RPMI8226 (cell line): ENCODE data around the gene EQTN.

Source experiments
- DNase-seq: peaks from one replicate; pipeline ENCODE4 v3.0.0-alpha.2; 2015

The EQTN gene

GRCh38 chr9:27292659-27293405, 4.1 kb downstream of the EQTN start:
- no peak for DNase-seq

GRCh38 chr9:27291292-27291691, 5.7 kb downstream of the EQTN start:
- DNase-seq: no peak

GRCh38 chr9:27282269-27282668, 14.7 kb downstream of the EQTN start:
- DNase-seq: no peak

- DNase-seq: no peak
Observed at GRCh38 chr9:27280860-27281259, 16.1 kb downstream of the EQTN start.

GRCh38 chr9:27280249-27280648, 16.7 kb downstream of the EQTN start:
- no peak for DNase-seq

- no peak for DNase-seq
Observed at GRCh38 chr9:27279611-27280010, 17.3 kb downstream of the EQTN start.

GRCh38 chr9:27278374-27278773, 18.6 kb downstream of the EQTN start:
- no peak for DNase-seq

GRCh38 chr9:27276193-27277030, 20.5 kb downstream of the EQTN start:
- DNase-seq: peak; percentile 59

- no peak for DNase-seq
Observed at GRCh38 chr9:27273186-27273585, 23.8 kb downstream of the EQTN start.

- no peak for DNase-seq
Observed at GRCh38 chr9:27272103-27272502, 24.8 kb downstream of the EQTN start.

GRCh38 chr9:27261517-27262211, 35.3 kb downstream of the EQTN start:
- no peak for DNase-seq

GRCh38 chr9:27260789-27261516, 36.0 kb downstream of the EQTN start:
- DNase-seq: no peak

- DNase-seq: no peak
Observed at GRCh38 chr9:27258662-27259061, 38.3 kb downstream of the EQTN start.

GRCh38 chr9:27248702-27249101, 48.2 kb downstream of the EQTN start:
- no peak for DNase-seq

GRCh38 chr9:27247756-27248155, 49.2 kb downstream of the EQTN start:
- DNase-seq: peak; percentile 25

- peak; percentile 45 for DNase-seq
Observed at GRCh38 chr9:27239648-27240047, 57.3 kb downstream of the EQTN start.
